NCI-H187 treated with DMSO at 0.1 percent for 48 hours (cell line): ENCODE measurements around the gene MYO1D.
"Not testable (repeated sequence)": the region's sequence is repeated elsewhere in the genome, so short reads cannot be mapped to it uniquely, and the experiment has no call there.

Experiments used
- DNase-seq: peaks from one replicate; lab custom pipeline; 2025; lab: John Stamatoyannopoulos, UW

The MYO1D gene

DNA sequence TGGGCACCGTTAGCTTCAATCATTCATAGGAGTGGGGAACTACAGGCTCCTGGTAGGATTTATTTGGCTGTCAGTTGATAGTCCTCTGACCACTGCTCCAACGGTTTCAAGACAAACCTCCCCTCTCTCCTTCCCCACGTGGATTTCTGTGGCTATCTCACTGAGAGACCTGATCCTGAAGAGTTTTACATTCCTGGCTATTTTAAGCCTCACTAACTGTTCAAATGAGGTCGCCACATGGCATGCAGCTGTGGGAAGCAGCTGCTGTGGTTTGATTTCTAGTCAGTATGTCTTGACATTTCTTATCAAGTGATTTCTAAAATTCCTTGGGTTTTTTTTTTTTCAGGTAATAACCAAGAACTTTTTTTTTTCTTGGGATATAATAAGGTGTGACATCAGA lies 351.8 kb downstream of the MYO1D start:
- no peak for DNase-seq

DNA sequence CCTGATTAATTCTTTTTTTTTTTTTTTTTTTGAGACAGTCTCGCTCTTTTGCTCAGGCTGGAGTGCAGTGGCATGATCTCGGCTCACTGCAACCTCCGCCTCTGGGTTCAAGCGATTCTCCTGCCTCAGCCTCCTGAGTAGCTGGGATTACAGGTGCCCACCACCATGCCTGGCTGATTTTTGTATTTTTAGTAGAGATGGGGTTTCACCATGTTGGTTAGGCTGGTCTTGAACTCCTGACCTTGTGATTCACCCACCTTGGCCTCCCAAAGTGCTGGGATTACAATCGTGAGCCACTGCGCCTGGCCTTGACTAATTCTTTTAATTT lies 352.4 kb downstream of the MYO1D start:
- not testable (repeated sequence) for DNase-seq

DNA sequence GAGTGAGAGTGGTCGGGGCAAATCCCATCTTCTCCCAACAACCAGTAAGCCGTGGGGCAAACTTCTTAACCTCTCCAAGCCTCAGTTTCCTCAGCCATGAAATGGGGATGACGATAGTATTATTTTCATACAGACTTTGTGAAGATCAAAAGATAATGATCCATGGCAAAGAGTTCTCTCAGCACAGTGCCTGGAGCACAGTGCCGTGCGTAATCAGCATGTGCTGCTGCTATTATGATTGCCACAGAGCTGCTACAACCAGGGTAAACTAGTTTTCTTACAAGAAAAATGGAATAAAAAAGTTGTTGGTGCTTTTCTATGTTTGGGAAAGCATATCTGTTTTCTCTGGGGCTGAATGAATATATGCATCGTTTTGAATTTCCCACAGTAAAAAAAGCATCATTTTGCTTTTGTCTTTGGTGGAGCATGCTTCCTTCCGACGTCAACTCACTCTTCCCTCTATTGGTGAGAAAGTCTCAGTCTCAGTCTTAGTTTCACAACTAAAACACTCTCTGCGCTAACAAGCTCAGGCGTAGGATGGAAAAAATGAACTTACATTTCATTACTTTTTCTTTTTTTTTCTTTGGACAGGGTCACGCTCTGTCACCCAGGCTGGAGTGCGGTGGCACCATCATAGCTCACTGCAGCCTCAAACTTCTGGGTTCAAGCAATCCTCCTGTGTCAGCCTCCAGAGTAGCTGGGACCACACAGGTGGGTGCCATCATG lies 352.9 kb downstream of the MYO1D start:
- no peak for DNase-seq

DNA sequence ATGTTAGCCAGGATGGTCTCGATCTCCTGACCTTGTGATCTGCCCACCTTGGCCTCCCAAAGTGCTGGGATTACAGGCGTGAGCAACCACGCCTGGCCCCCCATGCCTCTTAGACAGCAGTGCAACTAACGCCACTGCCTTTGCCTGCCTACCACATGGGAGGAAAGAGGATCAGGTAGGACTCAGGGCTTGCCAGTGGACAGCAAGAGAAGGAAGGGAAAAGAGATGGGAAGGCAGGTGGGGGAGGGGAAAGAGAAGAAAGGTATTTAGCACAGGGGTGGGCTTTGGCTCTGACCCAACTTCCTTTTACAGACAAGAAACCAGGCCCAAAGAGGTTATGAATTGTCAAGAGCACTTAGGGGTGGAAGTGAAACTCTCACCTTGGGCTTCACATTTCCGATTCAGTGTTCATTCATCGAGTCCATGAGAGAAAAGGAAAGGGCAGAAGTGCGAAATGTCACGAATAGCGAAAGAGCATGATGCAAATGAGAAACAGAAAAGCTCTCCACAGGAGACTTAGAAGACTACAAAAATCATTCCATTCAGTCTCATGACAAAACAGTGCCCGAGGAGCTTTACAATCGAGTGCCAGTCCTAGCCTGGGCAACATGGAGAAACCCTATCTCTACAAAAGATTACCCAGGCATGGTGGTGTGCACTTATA lies 353.8 kb downstream of the MYO1D start:
- no peak for DNase-seq

DNA sequence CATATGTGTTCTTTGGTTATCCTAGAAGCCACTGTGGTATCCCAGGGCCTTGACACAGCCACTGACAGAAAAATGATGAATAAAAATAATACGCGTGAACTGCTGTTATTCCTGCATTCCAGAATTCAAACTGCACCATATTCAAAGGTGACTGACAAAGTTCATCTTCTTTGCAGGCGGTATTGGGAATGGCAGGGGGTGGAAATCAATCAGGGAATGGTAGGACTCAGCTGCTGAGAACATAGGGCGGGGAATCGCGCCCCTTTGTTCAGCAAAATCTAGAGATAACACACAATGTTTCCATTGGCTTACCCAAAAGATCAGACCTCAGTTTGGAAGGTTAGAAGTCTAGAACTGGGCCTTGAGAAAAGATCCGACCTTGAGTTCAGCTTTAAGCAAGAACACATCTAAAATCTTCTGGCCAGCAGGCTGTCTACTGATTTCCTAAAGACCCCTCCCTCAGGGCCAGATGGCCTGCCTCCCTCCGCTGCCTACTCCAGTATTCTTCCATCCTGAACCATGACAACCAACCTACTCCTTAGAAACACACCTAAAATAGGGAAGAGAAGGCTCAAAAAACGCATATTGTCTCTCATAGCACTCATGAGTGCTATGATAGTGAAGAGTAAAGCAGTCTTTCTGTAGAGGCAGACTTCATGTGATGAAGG lies 356.1 kb downstream of the MYO1D start:
- DNase-seq: no peak

DNA sequence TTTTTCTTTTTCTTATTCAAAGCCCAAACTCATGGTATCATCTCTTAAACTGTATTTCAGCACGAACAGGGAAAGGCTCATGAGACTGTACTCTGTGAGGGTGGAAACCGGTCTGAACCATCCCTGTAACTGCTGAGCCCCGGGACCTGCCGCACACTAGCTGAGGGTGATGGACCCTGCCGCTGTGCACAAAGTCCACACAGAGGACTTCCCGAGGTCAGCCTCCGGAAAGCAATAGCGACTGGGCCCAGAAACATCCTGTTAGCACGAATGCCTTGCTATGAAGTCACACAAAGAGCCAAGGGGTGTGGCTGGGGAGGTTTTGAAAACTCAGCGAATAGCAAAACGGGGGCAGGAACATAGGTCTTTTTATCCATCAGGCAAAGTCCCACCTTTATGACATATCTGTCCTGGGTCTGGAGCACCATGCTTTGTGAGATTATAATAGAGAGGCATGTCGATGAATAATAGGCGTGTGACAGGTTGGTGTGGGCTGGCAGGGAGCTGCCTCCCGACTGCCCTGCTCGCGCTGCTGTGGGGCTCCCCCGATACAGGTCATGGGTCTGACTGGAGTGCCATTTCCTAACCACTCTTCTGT lies 356.7 kb downstream of the MYO1D start:
- DNase-seq: no peak

DNA sequence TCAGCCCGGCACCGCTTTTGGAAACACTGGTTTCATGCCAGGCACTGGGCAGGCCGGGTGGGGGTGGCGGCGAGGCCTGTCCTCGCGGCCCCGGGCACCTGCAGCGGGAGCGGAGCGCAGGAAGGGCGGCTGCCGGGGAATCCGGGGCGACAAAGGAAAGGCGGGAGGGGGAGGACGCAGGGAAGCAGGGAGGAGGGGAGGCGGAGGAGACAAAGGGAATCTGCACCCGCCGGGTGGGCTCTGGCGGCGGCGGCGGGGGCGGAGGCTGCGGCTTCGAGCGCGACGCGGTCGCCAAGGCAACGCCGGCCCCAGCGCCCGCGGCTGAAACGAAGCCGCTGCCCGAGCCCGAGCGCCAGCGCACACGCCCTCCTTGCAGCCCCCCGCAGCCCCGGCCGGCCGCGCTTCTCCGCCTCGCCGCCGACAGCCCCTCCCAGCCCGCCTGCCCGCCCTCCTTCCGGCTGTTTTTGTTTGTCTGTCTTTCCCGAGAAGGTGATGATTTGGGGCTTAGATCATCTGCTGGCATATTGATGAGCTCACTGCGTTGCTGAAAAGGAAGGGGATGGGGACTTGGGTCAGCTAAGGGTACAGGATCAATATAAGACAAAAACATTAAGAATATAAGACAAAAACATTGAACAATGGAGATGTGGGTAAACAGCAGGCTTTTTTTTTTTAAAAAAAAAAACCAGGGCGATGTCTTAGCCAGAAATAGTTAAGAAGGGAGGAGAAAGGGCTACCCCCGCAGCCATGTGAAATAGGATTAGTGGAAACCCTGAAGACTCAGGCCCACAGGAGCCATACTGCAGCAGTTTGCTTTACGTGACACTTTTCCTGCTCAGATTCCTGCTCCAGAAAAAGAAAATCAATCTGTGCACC lies 357.5 kb downstream of the MYO1D start:
- no peak for DNase-seq

DNA sequence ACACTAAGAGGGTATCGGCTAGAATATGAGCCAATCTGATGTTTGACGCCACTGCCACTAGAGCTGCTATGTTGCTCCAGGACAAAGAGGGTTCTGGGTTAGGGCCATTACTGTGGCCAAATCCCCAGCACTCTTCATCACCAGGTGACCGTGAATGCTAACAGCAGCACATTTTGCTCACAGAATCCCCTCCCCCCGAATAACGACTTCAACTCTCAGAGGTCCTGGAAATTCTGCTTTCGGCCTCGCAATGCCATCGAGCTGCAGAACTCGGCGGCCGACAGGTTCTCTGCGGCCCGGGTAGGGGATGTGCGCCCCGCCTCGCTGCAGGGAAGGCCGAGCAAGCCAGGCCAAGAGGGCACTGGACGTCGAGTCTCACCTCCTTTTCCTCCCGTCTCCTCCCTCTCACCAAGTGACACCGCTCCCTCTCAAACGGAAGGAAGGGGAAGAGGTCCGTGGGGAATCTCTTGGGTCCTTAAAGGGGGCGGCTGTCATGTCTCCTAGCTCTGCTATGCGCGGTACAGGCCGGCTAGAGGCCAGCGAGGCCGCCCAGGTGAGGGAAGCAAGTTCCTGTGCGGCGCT lies 358.2 kb downstream of the MYO1D start:
- DNase-seq: no peak

DNA sequence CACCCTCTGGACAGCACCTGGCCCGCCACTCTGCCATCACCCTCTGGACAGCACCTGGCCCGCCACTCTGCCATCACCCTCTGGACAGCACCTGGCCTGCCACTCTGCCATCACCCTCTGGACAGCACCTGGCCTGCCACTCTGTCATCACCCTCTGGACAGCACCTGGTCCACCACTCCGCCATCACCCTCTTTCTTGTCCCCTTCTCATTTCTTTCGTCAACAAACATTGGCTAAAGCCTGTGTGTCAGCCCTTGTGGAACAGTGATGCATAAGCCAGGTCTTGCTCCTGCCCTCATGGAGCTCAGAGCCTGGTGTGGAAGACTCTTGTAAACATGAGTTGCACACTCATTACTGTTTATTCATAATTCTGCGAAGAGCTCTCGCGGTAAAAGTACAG lies 358.9 kb downstream of the MYO1D start:
- no peak for DNase-seq

DNA sequence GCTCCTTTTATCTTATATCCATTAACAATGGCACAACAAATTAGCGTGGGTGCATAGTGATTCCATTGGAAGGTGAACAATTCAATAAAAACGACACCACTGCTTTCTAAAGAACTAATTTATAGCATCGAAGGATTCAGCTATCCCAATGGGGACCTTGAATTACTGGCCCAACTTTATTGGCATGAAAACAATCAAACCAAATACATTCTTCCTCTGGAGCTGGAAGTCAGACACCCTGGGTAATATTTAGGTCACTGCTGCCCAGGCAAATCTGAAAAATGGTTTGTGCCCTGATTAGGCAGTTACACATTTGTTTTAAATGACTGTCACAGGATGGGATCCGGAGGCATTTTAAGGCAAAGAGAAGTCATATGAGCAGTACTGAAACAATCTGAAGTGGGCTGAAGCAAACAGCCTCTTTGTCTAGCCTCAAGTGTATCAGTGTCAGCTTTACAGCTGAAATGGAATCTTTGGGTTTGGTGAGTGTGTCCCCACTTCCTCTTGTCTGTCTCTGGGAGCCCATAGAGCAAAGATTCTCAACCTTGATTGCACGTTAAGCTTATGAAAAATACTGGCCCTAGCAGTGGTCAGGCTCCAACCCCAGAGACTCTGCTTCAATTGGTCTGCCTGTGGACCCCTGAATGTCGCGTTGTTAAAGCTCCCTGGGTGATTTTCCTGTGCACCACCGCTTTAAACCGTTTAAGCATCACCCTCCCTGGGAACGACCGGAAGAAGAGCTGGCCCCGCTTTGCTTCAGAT lies 359.8 kb downstream of the MYO1D start:
- DNase-seq: no peak

DNA sequence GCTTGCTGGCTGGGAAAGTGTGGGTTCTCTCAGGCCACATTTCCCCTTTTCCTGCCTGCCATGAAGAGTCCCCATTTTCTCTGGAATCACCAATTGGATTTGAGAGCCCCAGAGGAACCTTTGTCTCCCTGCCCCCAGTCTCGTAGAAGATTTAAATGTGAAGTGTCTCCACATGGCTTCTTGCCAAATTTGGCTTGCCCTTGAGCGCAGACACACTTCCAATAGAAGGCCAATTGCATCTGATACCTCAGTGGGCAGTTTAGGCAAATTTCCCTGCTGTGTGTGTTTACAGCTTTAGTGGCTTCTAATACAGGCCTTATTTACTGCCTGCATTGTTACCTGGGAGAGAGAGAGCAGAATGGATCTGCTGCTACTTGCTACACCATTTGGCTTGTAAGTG lies 360.5 kb downstream of the MYO1D start:
- DNase-seq: no peak

DNA sequence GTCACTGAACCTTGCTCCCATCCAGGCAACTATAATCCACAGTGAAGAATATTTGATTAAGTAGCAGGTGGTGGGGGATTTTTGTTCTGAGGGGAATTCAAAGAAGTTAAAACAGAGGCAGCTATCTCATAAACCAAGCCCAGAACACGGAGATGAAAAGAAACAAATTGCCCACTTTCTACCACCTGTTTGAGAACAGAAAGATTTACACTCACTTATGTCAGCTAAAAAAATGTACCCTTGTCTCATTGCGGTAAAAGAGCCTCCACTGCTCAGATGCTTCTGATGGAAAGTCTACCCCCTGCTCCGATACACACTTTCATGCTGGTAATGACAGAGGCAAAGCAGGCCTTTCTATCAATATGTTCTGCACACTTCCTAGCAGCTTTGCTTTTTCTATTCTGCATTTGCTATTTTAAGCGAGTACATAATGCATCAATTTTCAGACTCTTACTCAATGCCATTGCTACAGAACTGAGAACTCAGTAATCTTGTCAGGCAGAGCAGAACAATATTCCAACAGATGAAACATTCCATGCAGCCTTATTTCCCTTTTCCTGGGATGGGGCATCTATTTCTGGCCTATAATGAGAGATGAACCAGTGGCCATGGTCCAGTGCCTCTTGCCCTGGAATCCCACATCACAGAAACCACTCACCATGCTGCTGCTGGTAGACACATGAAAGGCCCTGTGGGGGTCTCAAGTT lies 361.1 kb downstream of the MYO1D start:
- DNase-seq: no peak

DNA sequence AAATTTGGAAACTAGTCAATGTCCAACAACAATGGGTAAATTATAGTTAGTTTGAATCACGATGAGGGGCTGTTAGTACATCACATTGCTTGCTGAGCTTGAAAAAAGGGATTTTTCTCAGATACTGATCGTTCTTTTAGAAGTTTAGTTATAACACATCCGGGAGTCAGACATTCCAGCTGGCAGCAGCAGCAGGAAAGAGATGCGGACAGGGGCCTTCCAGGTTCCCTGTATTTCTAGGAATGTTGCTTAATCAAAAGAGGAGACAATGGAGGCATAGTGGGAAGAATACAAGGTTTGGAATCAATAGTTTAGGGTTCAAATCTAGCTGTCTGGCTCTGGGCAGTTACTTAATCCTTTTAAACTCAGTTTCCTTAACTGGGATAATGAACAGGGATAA lies 362.3 kb downstream of the MYO1D start:
- no peak for DNase-seq

DNA sequence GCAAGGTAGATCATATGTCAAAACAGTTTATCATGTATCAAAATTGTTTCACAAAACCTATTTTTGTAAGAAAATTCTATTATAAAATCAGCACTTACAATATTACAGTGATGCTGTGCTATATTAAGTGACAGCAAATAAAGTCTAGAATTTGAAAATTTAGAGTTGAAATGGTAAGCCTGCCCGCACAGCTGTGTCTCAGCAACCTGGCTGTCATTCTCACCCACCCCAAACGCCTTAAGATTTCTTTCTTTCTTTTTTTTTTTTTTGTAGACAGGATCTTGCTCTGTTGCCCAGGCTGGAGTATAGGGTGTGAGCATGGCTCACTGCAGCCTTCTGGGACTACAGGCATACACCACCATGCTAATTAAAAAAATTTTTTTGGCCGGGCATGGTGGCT lies 363.3 kb downstream of the MYO1D start:
- DNase-seq: no peak

DNA sequence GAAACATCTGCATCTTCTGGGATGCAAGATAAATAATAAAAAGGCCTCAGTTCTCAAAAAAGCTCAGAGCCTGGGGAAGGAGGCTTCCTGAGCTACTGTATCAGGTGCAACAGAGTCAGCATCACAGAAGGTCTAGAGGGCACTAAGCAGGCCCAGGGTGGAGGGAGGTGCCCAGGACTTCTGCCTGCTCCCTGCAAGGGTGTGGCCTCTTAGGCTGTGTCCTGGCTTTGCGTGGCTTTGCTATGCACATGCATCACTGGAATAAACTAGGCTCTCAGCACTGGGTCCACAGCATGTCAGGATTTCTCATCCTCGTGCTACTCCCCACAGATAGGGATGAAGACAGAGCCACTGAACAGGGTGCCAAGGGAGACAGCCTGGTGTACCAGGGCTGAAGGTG lies 364.6 kb downstream of the MYO1D start:
- no peak for DNase-seq

DNA sequence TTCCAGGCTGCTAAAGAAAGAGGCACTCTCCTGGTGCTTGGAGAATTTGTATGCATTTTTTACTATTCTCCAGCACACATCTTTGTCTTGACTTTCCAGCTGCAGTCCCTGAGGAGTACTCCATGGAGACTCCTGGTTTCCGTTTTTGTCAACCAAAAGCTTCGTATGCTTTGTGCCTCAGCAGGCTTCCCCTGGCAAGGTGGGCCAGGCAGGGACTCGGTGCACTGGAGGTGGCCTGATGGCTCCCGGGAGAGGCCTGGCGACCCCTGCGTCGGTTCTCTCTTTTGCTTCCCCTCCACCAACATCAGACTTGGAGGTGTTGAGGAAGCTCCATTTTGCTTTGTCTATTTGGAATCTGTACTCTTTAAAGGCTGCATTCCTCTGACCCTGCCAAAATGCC lies 366.5 kb downstream of the MYO1D start:
- DNase-seq: no peak

DNA sequence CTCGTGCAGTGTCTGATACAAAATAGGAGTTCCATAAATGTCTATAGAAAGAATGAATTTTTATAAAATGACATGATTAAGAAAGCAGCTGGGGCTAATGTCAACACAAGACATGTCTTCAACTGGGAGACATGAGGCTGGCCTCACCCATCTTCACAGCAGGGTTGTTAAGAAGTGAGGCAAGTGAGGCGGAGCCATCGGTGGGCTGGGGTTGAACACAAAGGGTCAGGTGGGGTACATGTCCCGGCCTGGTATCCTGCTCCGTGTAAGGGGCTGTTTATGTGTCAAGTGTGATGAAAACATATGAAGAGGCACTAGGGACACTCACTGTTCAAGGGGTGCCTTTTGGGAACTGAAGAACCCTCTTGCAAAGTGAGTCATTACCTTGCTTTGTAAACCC lies 368.0 kb downstream of the MYO1D start:
- DNase-seq: no peak

DNA sequence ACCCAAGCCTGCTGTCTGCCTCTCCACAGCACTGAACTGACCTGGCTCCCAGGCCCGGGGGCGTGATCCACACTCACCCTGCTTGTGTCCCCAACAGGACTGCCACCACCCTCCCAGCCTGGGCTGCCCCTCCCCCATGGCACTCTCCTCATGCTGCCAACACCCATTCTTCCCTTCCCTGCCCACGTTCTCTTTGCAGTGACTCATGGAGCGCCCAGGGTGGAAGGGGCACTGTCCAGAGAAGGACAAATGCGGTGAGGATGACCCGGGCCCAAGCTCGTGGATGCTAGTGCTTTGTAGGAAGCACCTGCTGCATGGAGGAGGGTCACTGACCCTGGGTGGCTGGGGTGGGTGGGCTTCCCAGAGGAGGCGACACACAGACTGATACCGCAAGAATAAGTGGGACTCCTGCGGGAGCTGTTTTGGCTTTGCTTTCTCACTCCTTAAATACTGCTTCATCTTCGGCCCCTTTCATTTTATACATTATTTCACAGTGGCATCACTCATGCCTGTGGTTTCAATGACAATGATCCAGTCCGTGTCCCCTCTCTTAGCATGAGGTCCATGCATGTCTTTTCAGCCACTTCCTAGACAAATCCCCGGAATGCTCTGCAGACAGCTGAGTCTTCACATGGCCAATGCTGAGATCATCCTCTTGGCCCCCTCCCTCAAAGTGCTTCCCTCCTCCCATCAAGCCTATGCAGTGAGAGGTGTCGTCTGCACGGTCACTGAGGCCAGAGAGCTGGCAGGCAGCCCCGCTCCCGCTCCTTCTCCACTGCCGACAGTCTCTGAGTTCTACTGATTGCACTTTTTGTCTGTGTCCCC lies 372.5 kb downstream of the MYO1D start:
- DNase-seq: no peak
